ENCODE data around the gene ACACB. TPM values are rescaled to one million over a fixed set of nuclear protein-coding genes. Genes with fewer than 3 reads are reported as not detected.

Gene ACACB
- total and polyA plus RNA-seq, 11 donors = 29.9 to 176 (median 119) TPM

DNA sequence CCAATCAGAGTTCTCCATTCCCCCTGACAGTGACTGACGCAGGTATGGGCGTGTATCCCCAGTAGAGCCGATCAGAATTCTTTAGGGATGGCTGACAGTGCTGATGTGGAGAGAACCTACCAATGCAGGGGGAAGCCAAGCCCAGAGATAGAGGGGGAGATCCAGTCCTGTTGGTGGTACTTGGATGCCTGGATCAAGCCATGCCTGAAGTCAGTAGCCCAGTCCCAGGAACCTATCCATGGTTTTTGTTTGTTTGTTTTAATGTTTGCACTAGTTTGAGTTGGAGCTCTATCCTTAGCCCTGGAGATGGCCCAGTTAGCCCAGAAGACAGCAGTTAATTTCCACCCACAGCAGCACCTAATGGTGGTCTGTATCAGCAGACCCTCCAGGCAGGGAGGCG lies 152.5 kb downstream of the ACACB start:
- Histone ChIP-seq H3K36me3 (peaks cover 0 to 53% (median 41%) of the 10 kb centered on the region in 9 donors), H3K27ac (peak overlapping the region in 1 of 12 donors; percentile 19), H3K4me1 (peaks cover 0 to 7% (median 0%) of the 10 kb centered on the region in 12 donors), H3K9me3 (peaks cover 0 to 7% (median 0%) of the 10 kb centered on the region in 12 donors), H3K27me3 (no peaks in the 10 kb centered on the region), H3K4me3 (no peak overlapping the region)
- WGBS, 4 donors = 88 to 92% (median 90%) methylated on average over 4 of the region's 4 CpGs
- intact Hi-C loops (cut with DNase I) = loop anchor here in 1 of 10 donors (5.0 kb wide), 1 partner anchor 118 kb away; no protein-coding TSS in a partner anchor
- no peak for DNase-seq
- TF ChIP-seq, protein P1, sequence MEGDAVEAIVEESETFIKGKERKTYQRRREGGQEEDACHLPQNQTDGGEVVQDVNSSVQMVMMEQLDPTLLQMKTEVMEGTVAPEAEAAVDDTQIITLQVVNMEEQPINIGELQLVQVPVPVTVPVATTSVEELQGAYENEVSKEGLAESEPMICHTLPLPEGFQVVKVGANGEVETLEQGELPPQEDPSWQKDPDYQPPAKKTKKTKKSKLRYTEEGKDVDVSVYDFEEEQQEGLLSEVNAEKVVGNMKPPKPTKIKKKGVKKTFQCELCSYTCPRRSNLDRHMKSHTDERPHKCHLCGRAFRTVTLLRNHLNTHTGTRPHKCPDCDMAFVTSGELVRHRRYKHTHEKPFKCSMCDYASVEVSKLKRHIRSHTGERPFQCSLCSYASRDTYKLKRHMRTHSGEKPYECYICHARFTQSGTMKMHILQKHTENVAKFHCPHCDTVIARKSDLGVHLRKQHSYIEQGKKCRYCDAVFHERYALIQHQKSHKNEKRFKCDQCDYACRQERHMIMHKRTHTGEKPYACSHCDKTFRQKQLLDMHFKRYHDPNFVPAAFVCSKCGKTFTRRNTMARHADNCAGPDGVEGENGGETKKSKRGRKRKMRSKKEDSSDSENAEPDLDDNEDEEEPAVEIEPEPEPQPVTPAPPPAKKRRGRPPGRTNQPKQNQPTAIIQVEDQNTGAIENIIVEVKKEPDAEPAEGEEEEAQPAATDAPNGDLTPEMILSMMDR (IDR thresholded peaks at IDR 0.05) = no peak
- TF ChIP-seq POLR2A (IDR thresholded peaks at IDR 0.05) = no peak
- ATAC-seq = no peak

DNA sequence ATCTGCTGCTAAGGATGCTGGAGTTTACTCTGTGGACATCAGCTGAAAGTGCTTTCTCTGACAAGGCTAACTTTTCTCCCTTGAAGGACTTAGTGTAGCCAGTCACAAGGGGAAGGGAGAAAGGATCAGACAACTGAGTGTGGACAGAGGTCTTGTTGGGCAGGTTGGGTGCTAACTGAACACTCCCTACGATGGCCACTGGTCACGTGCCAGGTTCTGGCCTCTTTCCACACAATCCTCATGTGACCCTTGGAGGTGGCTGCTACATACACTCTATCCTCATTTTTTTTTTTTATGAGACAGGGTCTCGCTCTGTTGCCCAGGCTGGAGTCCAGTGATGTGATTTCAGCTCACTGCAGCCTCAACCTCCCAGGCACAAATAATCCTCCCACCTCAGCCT lies 153.0 kb downstream of the ACACB start:
- Histone ChIP-seq H3K4me1 (peaks cover 0 to 5% (median 0%) of the 10 kb centered on the region in 12 donors), H3K36me3 (peaks cover 0 to 47% (median 36%) of the 10 kb centered on the region in 9 donors), H3K27me3 (no peaks in the 10 kb centered on the region), H3K27ac (peak overlapping the region in 1 of 12 donors; percentile 19), H3K4me3 (no peak overlapping the region), H3K9me3 (peaks cover 0 to 7% (median 0%) of the 10 kb centered on the region in 12 donors)
- TF ChIP-seq, protein P1 (IDR thresholded peaks at IDR 0.05) = no peak
- TF ChIP-seq POLR2A (IDR thresholded peaks at IDR 0.05) = no peak
- 48 to 60% (median 52%) methylated on average over 3 of the region's 3 CpGs for WGBS, 4 donors
- intact Hi-C loops (cut with DNase I) = loop anchor here in 1 of 10 donors (5.0 kb wide), 1 partner anchor 118 kb away; no protein-coding TSS in a partner anchor
- no peak for DNase-seq
- peak in 3 of 4 donors; percentile 19 to 31 (median 29) for ATAC-seq

DNA sequence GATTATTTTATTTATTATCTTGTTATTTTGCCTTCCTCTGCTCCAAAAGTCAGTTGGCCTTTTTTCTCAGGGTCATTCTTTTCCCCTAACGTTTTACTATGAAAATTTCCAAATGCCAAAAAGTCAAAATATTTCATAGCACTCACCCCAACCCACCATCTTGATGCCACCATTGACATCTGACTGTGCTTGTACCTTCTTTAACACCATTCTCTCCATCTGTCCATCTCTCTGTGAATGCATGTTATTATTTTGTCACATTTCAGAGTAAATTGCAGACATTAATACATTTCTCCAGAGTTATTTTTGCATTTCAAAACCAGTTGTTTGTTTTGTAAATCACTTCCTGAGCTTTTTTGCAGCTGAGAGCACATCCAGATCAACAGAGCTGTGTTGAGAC lies 154.1 kb downstream of the ACACB start:
- WGBS, 4 donors = 0 to 42% (median 19%) methylated on average over 1 of the region's 1 CpG
- Histone ChIP-seq H3K9me3 (peaks cover 0 to 7% (median 0%) of the 10 kb centered on the region in 12 donors), H3K4me1 (no peaks in the 10 kb centered on the region), H3K27ac (no peak overlapping the region), H3K4me3 (no peak overlapping the region), H3K27me3 (no peaks in the 10 kb centered on the region), H3K36me3 (peaks cover 0 to 38% (median 25%) of the 10 kb centered on the region in 9 donors)
- no peak for TF ChIP-seq POLR2A (IDR thresholded peaks at IDR 0.05)
- TF ChIP-seq, protein P1 (IDR thresholded peaks at IDR 0.05) = no peak
- ATAC-seq (no peak), DNase-seq (no peak)
- intact Hi-C loops (cut with DNase I) = no loop called here

DNA sequence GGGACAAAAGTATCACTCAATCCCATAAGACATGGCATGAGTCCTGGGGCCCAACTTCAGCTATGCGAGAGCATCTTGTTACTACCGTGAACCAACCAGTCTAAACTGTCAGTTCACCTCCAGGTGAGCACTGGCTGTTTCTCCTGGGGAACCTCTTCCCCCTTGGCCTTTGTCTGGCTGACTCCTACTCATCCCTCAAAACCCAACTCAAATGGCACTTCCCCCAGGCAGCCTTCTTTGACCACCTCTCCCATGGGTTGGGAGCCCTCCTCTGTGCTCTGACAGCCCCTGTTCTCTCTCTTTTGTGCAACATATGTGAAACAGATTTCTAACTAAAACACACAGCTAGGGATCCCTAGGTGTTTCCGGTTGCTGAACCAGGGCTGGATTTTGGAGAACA lies 155.0 kb downstream of the ACACB start:
- H3K4me1 ChIP-seq = no peaks in the 10 kb centered on the region
- ATAC-seq (no peak), DNase-seq (no peak)
- WGBS, 4 donors = 89 to 97% (median 95%) methylated on average over 3 of the region's 3 CpGs
- peaks cover 0 to 29% (median 16%) of the 10 kb centered on the region in 9 donors for H3K36me3 ChIP-seq
- no peak for TF ChIP-seq POLR2A (IDR thresholded peaks at IDR 0.05)
- TF ChIP-seq, protein P1 (IDR thresholded peaks at IDR 0.05) = no peak
- H3K9me3 ChIP-seq = peaks cover 0 to 7% (median 0%) of the 10 kb centered on the region in 12 donors
- no peak overlapping the region for H3K27ac ChIP-seq
- intact Hi-C loops (cut with DNase I) = no loop called here
- no peaks in the 10 kb centered on the region for H3K27me3 ChIP-seq
- H3K4me3 ChIP-seq = no peak overlapping the region

All from heart left ventricle (tissue), 16 donors.